Measurements from ENCODE around the gene RCE1. TPM values are rescaled to one million over a fixed set of nuclear protein-coding genes. Genes with fewer than 3 reads are reported as not detected.

RCE1 gene
- total and polyA plus RNA-seq, 2 donors (not counting 3 experiments of a cell fraction or from before 2014, with no cell fraction given), result 26.9 to 47.4 TPM

- no peaks in the 10 kb centered on the region for H4K20me1 ChIP-seq (replicated peaks; ENCODE audit: control insufficient read depth, extremely low read depth, insufficient read depth, low read length)
- CTCF ChIA-PET, result interaction anchor here (0.7 to 4.1 kb wide), 3 partner anchors 39 to 131 kb away, joined by 3 to 44 read pairs (median 8); partner anchors contain the start of gene C11orf86
- no peak overlapping the region for H3K4me3 ChIP-seq (replicated peaks in 1 of 3; ENCODE audit: insufficient read depth in 1 of 3, low read depth in 1 of 3, low read length in 3 of 3)
- no peaks in the 10 kb centered on the region for H3K9me3 ChIP-seq (replicated peaks; ENCODE audit: control insufficient read depth, insufficient read depth, low read length)
- H3K27me3 ChIP-seq (ENCODE audit: control insufficient read depth in 2 of 2, insufficient read depth in 2 of 2, low read length in 2 of 2), result no peaks in the 10 kb centered on the region
- no peak overlapping the region for H3K4me2 ChIP-seq (ENCODE audit: insufficient read depth, low read length)
- peaks cover 41% of the 10 kb centered on the region for H3K79me2 ChIP-seq (ENCODE audit: control insufficient read depth, insufficient read depth, low read length)
- H3K4me1 ChIP-seq (ENCODE audit: control insufficient read depth, extremely low read depth, insufficient read depth, low read length), result peaks cover 27% of the 10 kb centered on the region
- peaks cover 7 to 15% of the 10 kb centered on the region in 2 experiments for H3K36me3 ChIP-seq (ENCODE audit: control insufficient read depth in 2 of 2, extremely low read depth in 1 of 2, insufficient read depth in 2 of 2, low read length in 2 of 2)
- DNase-seq (ENCODE audit: low read depth, low spot score), result no peak
- BruUV-seq (replicated peaks), result no TSS peak
- H3K27ac ChIP-seq (ENCODE audit: insufficient read depth, low read depth, low read length), result no peak overlapping the region
- H3K9me1 ChIP-seq (replicated peaks; ENCODE audit: control insufficient read depth, extremely low read depth, insufficient read depth, low read length), result no peaks in the 10 kb centered on the region
- H2AFZ ChIP-seq (ENCODE audit: low read depth, low read length), result no peak overlapping the region
- no peak for FAIRE-seq
- dilution Hi-C loops (cut with MboI; ENCODE audit: extremely low pct_ligation_motif_present, low sequenced_read_pairs) (no loop called here), intact Hi-C loops (cut with micrococcal nuclease) (loop anchor here (10.0 kb wide), 1 partner anchor 779 kb away; the partner anchor contains the start of gene NUDT8)
- POLR2A ChIA-PET, result no interaction called here
- TF ChIP-seq MAX (IDR thresholded peaks at IDR 0.05; ENCODE audit: insufficient read depth, insufficient read length) (no peak), EZH2 (IDR thresholded peaks at IDR 0.05; ENCODE audit: borderline replicate concordance, low read depth, low read length, severe bottlenecking) (no peak), MYC (IDR thresholded peaks at IDR 0.05; ENCODE audit: low read depth, low read length) (no peak), POLR2AphosphoS5 (IDR thresholded peaks at IDR 0.05; ENCODE audit: insufficient read depth, low read depth, low read length) (no peak), FOS (IDR thresholded peaks at IDR 0.05; ENCODE audit: borderline replicate concordance, insufficient read depth, low read length) (no peak), JUN (IDR thresholded peaks at IDR 0.05; ENCODE audit: borderline replicate concordance, insufficient read depth, insufficient read length, low read depth) (no peak), POLR2A (IDR thresholded peaks at IDR 0.05; ENCODE audit: low read depth, low read length) (no peak), GATA2 (IDR thresholded peaks at IDR 0.05; ENCODE audit: insufficient read depth, insufficient read length, low read depth, low read length) (no peak)
- TF ChIP-seq, protein P1, sequence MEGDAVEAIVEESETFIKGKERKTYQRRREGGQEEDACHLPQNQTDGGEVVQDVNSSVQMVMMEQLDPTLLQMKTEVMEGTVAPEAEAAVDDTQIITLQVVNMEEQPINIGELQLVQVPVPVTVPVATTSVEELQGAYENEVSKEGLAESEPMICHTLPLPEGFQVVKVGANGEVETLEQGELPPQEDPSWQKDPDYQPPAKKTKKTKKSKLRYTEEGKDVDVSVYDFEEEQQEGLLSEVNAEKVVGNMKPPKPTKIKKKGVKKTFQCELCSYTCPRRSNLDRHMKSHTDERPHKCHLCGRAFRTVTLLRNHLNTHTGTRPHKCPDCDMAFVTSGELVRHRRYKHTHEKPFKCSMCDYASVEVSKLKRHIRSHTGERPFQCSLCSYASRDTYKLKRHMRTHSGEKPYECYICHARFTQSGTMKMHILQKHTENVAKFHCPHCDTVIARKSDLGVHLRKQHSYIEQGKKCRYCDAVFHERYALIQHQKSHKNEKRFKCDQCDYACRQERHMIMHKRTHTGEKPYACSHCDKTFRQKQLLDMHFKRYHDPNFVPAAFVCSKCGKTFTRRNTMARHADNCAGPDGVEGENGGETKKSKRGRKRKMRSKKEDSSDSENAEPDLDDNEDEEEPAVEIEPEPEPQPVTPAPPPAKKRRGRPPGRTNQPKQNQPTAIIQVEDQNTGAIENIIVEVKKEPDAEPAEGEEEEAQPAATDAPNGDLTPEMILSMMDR (IDR thresholded peaks at IDR 0.05; ENCODE audit: extremely low read depth in 1 of 2, insufficient read depth in 1 of 2, low read depth in 1 of 2, low read length in 2 of 2), result no peak
- no peak overlapping the region for H3K9ac ChIP-seq (replicated peaks; ENCODE audit: extremely low read depth, insufficient read depth, low read length)
Observed at GRCh38 chr11:66845143-66845875, 2.1 kb downstream of the RCE1 start.

All from endothelial cell of umbilical vein (primary cell).